ENCODE data around the gene JSRP1.

JSRP1 gene

DNA sequence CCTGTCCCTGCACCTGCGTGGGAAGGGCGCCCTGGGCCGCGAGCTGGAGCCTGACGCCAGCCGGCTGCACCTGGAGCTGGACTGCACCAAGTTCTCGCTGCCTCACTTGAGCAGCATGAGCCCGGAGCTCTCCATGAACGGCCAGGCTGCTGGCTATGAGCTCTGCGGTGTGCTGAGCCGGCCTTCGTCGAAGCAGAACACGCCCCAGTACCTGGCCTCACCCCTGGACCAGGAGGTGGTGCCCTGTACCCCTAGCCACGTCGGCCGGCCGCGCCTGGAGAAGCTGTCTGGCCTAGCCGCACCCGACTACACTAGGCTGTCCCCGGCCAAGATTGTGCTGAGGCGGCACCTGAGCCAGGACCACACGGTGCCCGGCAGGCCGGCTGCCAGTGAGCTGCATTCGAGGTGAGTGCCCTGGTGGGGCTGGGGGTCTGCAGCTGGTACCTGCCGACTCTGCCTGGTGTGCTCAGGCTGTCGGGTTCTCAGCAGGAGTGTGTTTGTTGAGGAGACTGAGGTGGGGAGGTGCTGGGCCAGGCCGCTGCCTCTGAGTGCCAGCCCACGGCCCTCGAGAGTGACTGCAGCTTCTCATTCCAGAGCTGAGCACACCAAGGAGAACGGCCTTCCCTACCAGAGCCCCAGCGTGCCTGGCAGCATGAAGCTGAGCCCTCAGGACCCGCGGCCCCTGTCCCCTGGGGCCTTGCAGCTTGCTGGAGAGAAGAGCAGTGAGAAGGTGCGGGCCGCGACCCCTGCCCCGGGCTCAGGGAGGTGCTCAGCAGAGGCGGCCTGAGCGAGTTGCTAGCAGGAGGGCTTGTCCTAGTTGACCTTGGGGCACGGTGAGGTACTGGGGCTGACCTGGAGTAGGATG is 39.6 kb downstream of the JSRP1 start:
- TF ChIP-seq, protein P1, sequence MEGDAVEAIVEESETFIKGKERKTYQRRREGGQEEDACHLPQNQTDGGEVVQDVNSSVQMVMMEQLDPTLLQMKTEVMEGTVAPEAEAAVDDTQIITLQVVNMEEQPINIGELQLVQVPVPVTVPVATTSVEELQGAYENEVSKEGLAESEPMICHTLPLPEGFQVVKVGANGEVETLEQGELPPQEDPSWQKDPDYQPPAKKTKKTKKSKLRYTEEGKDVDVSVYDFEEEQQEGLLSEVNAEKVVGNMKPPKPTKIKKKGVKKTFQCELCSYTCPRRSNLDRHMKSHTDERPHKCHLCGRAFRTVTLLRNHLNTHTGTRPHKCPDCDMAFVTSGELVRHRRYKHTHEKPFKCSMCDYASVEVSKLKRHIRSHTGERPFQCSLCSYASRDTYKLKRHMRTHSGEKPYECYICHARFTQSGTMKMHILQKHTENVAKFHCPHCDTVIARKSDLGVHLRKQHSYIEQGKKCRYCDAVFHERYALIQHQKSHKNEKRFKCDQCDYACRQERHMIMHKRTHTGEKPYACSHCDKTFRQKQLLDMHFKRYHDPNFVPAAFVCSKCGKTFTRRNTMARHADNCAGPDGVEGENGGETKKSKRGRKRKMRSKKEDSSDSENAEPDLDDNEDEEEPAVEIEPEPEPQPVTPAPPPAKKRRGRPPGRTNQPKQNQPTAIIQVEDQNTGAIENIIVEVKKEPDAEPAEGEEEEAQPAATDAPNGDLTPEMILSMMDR (conservative IDR thresholded peaks at IDR 0.05; ENCODE audit: low read depth, low read length): no peak
- Histone ChIP-seq H3K4me1 (ENCODE audit: low read depth, poor library complexity, severe bottlenecking) (no peaks in the 10 kb centered on the region), H3K79me2 (ENCODE audit: insufficient read depth, low read depth) (no peaks in the 10 kb centered on the region), H3K27ac (no peak overlapping the region), H4K20me1 (ENCODE audit: insufficient read depth) (no peaks in the 10 kb centered on the region), H3K4me2 (no peak overlapping the region), H3K36me3 (ENCODE audit: insufficient read depth) (no peaks in the 10 kb centered on the region), H3K4me3 (IDR thresholded peaks at IDR 0.05; ENCODE audit: insufficient read depth, low read depth, low read length) (no peak overlapping the region), H3K9ac (no peak overlapping the region), H3K27me3 (ENCODE audit: insufficient read depth, low read depth) (no peaks in the 10 kb centered on the region), H2AFZ (ENCODE audit: low read depth) (no peak overlapping the region)

DNA sequence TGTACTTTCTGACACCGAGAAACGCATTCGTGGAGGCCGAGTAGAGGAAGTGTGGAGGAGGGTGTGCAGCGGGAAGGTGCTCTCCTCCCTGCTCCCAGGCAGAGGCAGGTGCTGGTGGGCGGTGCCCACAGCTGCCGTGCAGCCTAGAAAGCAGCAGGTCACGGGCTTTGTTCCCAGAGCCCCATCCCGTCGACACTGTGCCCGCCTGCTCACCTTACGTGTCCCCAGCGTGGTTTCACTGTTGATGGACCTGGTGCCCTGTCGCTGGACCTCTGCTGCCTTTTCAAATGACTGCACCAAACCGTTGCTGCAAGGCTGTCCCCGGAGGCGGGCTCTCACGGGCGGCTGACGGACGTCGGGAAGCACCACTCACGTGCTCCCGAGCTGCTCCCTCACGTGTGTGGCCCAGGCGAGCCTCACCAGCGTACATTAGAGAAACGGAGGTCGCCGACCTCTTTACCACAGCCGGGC is 40.9 kb downstream of the JSRP1 start:
- Histone ChIP-seq H3K36me3 (ENCODE audit: insufficient read depth) (no peaks in the 10 kb centered on the region), H3K4me1 (ENCODE audit: low read depth, poor library complexity, severe bottlenecking) (no peaks in the 10 kb centered on the region), H3K79me2 (ENCODE audit: insufficient read depth, low read depth) (no peaks in the 10 kb centered on the region), H4K20me1 (ENCODE audit: insufficient read depth) (no peaks in the 10 kb centered on the region), H3K27ac (no peak overlapping the region), H2AFZ (ENCODE audit: low read depth) (no peak overlapping the region), H3K4me2 (no peak overlapping the region), H3K4me3 (IDR thresholded peaks at IDR 0.05; ENCODE audit: insufficient read depth, low read depth, low read length) (no peak overlapping the region), H3K27me3 (ENCODE audit: insufficient read depth, low read depth) (no peaks in the 10 kb centered on the region), H3K9ac (no peak overlapping the region)
- TF ChIP-seq, protein P1 (conservative IDR thresholded peaks at IDR 0.05; ENCODE audit: low read depth, low read length): no peak

DNA sequence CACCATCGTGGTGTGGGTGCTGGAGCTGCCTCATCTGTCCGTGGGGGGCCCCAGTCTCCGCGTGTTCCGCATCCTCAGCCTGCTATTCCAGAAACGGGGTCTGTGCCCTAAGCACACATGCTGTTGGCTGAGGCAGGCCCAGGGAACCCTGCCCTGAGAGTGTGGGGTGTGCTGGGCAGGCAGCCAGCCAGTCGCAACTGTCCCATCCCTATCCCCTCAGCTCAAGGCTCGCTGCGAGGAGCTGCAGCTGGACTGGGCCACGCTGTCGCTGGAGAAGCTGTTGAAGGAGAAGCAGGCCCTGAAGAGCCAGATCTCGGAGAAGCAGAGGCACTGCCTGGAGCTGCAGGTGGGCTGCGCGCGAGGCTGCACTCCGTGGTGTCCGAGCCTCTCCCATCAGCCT is 42.0 kb downstream of the JSRP1 start:
- H2AFZ ChIP-seq (ENCODE audit: low read depth): no peak overlapping the region
- H4K20me1 ChIP-seq (ENCODE audit: insufficient read depth): no peaks in the 10 kb centered on the region
- no peaks in the 10 kb centered on the region for H3K27me3 ChIP-seq (ENCODE audit: insufficient read depth, low read depth)
- no peaks in the 10 kb centered on the region for H3K36me3 ChIP-seq (ENCODE audit: insufficient read depth)
- H3K4me1 ChIP-seq (ENCODE audit: low read depth, poor library complexity, severe bottlenecking): no peaks in the 10 kb centered on the region
- no peak overlapping the region for H3K4me3 ChIP-seq (IDR thresholded peaks at IDR 0.05; ENCODE audit: insufficient read depth, low read depth, low read length)
- TF ChIP-seq, protein P1 (conservative IDR thresholded peaks at IDR 0.05; ENCODE audit: low read depth, low read length): no peak
- no peaks in the 10 kb centered on the region for H3K79me2 ChIP-seq (ENCODE audit: insufficient read depth, low read depth)
- no peak overlapping the region for H3K9ac ChIP-seq
- H3K4me2 ChIP-seq: no peak overlapping the region
- H3K27ac ChIP-seq: no peak overlapping the region

DNA sequence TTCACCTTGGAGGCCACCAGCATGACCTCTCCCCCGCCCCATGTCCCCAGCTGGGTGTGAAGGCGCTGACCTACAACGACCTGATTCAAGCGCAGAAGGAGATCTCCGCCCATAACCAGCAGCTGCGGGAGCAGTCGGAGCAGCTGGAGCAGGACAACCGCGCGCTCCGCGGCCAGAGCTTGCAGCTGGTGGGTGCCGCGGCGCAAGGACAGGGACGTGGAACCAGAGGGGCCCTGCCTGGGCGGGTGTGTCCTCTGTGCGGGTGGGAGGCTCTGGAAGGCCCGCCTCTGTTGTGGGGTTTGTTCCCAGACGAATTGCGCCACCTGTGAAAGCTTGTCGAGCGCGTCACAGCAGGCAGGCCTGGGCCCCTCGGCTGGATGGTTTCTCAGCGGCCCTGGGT is 42.4 kb downstream of the JSRP1 start:
- Histone ChIP-seq H3K79me2 (ENCODE audit: insufficient read depth, low read depth) (no peaks in the 10 kb centered on the region), H3K4me2 (no peak overlapping the region), H3K9ac (no peak overlapping the region), H3K4me1 (ENCODE audit: low read depth, poor library complexity, severe bottlenecking) (no peaks in the 10 kb centered on the region), H3K27ac (no peak overlapping the region), H4K20me1 (ENCODE audit: insufficient read depth) (no peaks in the 10 kb centered on the region), H2AFZ (ENCODE audit: low read depth) (no peak overlapping the region), H3K4me3 (IDR thresholded peaks at IDR 0.05; ENCODE audit: insufficient read depth, low read depth, low read length) (no peak overlapping the region), H3K27me3 (ENCODE audit: insufficient read depth, low read depth) (no peaks in the 10 kb centered on the region), H3K36me3 (ENCODE audit: insufficient read depth) (no peaks in the 10 kb centered on the region)
- TF ChIP-seq, protein P1 (conservative IDR thresholded peaks at IDR 0.05; ENCODE audit: low read depth, low read length): no peak
